Cerebellar nuclear complex (tissue), 1 donor: ENCODE data around the gene KRT85.

Source experiments
- DNase-seq, 2 experiments: peaks; one replicate each; lab custom pipeline; 2025; lab: John Stamatoyannopoulos, UW

Gene KRT85

GRCh38 chr12:52394836-52395405 lies 27.6 kb upstream of the KRT85 start:
- DNase-seq = no peak

- no peak for DNase-seq
Observed at GRCh38 chr12:52392465-52393007, 25.3 kb upstream of the KRT85 start.

- no peak for DNase-seq
Observed at GRCh38 chr12:52391618-52392002, 24.3 kb upstream of the KRT85 start.

DNA sequence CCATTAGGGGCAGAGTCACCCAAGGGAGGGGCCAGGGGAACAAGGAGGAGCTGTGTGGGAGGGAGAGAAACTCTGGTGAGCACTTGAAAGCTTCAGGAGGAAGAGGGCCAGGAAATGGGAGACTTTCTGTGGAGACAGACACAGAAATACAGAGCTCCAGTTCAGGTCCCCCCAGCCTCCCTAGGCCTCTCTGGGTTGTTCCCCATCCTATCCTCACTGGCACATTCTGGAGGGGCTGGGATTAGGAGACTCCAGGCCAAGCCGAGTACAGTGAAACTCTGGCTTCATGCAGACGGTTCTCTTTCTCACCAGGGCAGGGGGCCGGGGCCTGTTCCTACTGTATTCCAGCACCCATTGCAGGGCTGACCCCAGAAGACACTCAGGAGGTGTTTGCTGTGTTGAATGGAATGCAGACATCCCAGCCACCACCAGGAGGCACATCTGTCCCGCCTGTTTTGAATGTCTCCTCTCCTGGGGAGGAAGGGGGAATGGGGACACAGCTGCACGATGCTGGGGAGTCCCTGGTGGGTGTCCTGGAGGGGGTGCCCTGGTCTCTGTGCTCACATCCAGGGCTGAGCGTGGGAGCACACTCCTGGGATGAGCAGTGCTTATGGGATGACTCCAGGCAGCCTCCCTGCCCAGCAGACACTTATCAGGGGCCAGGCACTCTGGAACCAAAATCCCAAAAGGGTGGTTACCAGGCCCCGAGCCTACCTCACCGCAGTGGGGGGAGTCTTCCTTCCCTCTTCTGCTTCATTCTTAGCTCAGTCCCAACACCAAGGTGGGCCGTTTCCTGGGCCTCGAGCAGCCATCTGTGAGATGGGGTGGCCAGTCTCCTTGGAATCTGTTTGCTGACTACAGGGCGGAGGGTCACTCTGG lies 23.7 kb upstream of the KRT85 start:
- DNase-seq = no peak

- no peak for DNase-seq
Observed at GRCh38 chr12:52389313-52390207, 22.3 kb upstream of the KRT85 start.

- no peak for DNase-seq
Observed at GRCh38 chr12:52387859-52388258, 20.6 kb upstream of the KRT85 start.

- no peak for DNase-seq
Observed at GRCh38 chr12:52385226-52385702, 18.0 kb upstream of the KRT85 start, which contains the start of gene KRT84. Gene KRT84, minus strand, starts transcription at chr12:52385652. Its CDS starts 67 bp downstream, at chr12:52385585.

DNA sequence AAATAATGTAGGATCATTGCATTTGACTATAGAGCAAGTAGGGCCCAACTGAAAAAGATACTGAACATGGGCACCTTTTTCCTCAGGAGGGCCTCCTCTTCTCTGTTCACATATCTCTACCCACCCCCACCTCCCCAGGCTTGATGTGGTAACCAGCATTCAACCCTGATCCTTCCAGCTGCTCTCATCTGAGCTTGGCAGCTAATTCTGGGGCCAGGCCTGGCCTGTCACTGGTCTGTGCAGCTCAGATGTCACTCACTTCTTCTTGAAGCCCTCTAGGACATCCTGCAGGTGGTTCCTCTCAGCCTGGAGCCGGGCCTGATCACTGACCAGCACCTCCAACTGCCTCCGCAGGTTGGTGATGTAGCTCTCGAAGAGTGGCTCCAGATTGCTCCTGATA lies 16.1 kb upstream of the KRT85 start:
- DNase-seq = no peak

GRCh38 chr12:52382854-52383253 lies 15.6 kb upstream of the KRT85 start:
- DNase-seq = no peak

DNA sequence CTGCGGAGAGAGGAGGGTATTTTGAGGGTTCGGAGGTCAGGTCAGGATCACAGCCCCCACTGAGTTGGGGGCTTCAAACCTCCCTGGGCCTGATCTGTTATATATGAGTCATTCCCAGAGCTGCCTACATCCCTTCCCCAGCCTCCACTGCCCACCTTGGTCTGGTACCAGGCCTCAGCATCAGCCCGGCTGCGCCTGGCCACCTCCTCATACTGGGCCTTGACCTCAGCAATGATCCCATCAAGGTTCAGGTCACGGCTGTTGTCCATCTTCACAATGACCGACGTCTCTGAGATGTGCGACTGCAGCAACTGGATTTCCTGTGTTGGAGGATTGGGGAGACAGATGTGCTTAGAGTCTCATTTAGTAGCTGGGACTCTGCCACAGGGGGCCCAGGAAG lies 13.9 kb upstream of the KRT85 start:
- no peak for DNase-seq

GRCh38 chr12:52380271-52380694 lies 13.0 kb upstream of the KRT85 start:
- DNase-seq = no peak

GRCh38 chr12:52379536-52379935 lies 12.3 kb upstream of the KRT85 start:
- DNase-seq = no peak

DNA sequence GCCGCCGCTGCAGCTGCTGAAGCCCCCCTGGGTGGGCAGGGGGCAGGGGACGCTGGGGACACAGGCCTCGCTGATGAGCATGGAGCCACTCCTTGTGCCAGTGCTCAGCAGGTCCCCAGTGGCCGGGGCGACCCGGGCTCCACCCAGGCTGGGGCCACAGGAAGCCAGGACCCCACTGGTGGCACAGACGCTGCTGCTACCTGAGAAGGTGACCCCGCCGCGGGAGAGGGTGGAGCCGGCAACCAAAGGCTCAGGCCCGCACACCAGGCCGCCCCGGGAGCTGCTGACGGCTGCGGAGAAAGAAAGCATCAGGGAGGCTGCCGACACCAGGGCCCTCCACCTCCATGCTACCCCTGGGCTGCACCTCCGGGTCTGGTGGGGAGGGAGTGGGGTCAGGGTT lies 10.8 kb upstream of the KRT85 start:
- no peak for DNase-seq

GRCh38 chr12:52377266-52377665 lies 10.0 kb upstream of the KRT85 start:
- no peak for DNase-seq

DNA sequence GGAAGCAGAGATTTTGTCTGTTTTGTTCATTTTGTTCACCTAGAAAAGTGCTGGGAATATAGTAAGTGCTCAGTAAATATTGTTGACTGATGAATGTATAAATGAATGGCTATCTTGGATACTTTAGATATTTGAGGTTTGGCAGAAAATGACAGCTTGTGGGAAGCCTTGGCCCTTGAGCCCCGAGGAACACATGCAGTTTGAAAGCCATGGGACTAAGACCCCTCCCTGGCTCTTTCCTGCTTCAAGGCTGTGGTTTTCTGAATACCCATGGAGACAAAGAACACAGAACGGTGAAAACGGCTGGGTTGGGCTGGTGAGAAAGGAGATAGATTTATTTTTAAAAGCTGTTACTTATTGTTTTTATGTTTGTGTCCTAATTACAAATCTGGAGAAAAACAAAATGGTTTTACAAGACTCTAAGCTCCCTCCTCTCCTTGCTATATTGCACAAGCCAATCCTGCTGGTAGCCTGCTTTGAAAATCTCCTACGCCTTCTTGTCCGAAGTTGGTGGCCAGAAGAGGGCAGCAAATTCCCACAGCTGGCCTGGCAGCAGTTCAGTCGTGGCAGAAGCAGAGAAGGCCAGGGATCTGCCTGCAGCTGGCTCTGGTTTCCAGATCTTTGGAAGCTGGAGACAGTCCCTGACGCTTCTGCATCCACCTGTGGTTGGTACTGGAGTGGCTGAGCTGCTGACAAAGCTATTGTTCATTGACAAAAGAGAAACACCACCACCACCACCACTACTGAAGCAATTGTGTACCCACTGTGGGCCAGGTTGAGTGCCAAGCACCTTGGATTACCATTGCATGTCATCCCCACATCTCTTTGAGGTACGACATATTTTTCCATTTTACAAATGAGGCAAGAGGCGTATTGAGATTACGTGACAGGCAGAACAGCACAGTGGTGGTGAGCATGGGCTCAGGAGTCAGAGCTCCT lies 5.2 kb upstream of the KRT85 start:
- no peak for DNase-seq

GRCh38 chr12:52371716-52372115 lies 4.4 kb upstream of the KRT85 start:
- DNase-seq = no peak

- DNase-seq = no peak
Observed at GRCh38 chr12:52370926-52371608, 3.8 kb upstream of the KRT85 start.

DNA sequence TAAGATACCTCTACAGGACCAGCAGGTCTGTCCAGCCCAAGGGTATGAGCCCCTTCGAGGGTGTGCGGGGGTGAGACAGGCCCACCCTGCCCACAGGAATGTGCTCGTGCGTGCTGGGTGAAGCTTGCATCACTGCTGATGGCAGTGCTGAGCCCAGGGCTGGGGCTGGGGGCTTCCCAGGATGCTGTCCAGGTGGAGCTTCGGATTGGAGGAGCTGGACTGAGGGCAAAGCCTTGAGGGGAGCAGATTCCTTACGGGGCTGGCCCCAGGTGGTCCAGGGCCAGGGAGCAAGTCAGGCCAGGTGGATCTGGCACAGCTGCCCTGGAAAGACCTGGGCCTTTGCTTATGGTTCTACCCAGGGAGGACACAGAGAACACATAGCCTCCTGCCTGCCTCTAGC lies 2.5 kb upstream of the KRT85 start:
- DNase-seq = no peak

- no peak for DNase-seq
Observed at GRCh38 chr12:52369211-52369610, 1.9 kb upstream of the KRT85 start.

GRCh38 chr12:52368508-52368907 lies 1.2 kb upstream of the KRT85 start:
- no peak for DNase-seq
